ENCODE data around the gene IRGC. TPM values are rescaled to one million over a fixed set of nuclear protein-coding genes. Genes with fewer than 3 reads are reported as not detected.

IRGC gene, protein sequence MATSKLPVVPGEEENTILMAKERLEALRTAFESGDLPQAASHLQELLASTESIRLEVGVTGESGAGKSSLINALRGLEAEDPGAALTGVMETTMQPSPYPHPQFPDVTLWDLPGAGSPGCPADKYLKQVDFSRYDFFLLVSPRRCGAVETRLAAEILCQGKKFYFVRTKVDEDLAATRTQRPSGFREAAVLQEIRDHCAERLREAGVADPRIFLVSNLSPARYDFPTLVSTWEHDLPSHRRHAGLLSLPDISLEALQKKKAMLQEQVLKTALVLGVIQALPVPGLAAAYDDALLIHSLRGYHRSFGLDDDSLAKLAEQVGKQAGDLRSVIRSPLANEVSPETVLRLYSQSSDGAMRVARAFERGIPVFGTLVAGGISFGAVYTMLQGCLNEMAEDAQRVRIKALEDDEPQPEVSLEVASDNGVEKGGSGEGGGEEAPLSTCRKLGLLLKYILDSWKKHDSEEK
- polyA plus RNA-seq (2011; rRNA removed) = not detected in 2 replicates
- not detected in 2 replicates for polyA minus RNA-seq (2011; rRNA and poly(A)+ RNA removed)

DNA sequence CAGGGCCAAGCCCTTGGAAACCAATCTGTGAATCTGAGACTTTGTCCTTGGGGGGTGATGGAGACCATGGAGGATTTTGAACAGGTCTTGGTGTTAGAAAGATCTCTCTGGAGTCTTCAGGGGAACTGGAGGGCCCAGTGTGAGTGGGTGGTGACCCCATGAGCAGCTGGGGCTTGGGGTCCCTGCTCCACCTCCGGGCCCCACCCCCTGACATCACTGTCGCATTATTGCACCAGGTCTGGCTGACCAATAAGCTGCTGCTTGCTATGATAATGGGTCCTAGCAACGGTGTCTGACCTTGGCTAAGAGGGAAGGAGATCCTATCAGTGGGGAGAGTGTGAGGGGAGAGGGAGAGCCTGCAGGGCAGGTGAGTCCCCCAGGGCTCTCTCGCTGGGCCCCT lies at the start of gene IRGC:
TSS of gene IRGC (plus strand) at position 301 of the 400 bp plus-strand sequence. CDS start 2,483 bp downstream, outside the sequence.
- DNase-seq (ENCODE audit: low read depth) = no peak
- Histone ChIP-seq H3K27me3 (ENCODE audit: control insufficient read depth, insufficient read depth, low read length) (0 out of 2 replicates have a peak, but pooled peaks cover 3% of the 10 kb centered on the region), H3K4me3 (ENCODE audit: low read depth, low read length) (no peak within 1 kb of the TSS), H3K36me3 (ENCODE audit: control insufficient read depth, insufficient read depth, low read length) (no peaks in the 10 kb centered on the region)
- TF ChIP-seq CTCF (IDR thresholded peaks at IDR 0.05; ENCODE audit: insufficient read depth, low read depth, low read length) = no peak
- ChIA-PET CTCF (no interaction called here), POLR2A (interaction anchor here (0.6 kb wide), 1 partner anchor 39 kb away, joined by 5 read pairs; no protein-coding TSS in a partner anchor)

GRCh38 chr19:43667126-43667875 lies 48.6 kb upstream of the IRGC start:
- Histone ChIP-seq H3K4me3 (ENCODE audit: low read depth, low read length) (peak overlapping the region; percentile 39), H3K36me3 (ENCODE audit: control insufficient read depth, insufficient read depth, low read length) (peaks cover 21% of the 10 kb centered on the region), H3K27me3 (ENCODE audit: control insufficient read depth, insufficient read depth, low read length) (no peaks in the 10 kb centered on the region)
- no peak for DNase-seq (ENCODE audit: low read depth)
- ChIA-PET POLR2A (no interaction called here), CTCF (interaction anchor here (0.6 kb wide), 1 partner anchor 16 kb away, joined by 3 read pairs; no protein-coding TSS in a partner anchor)
- no peak for TF ChIP-seq CTCF (IDR thresholded peaks at IDR 0.05; ENCODE audit: insufficient read depth, low read depth, low read length)

GRCh38 chr19:43667876-43668405 lies 47.9 kb upstream of the IRGC start:
- DNase-seq (ENCODE audit: low read depth) = no peak
- Histone ChIP-seq H3K36me3 (ENCODE audit: control insufficient read depth, insufficient read depth, low read length) (peaks cover 20% of the 10 kb centered on the region), H3K4me3 (ENCODE audit: low read depth, low read length) (peak overlapping the region; percentile 39), H3K27me3 (ENCODE audit: control insufficient read depth, insufficient read depth, low read length) (no peaks in the 10 kb centered on the region)
- TF ChIP-seq CTCF (IDR thresholded peaks at IDR 0.05; ENCODE audit: insufficient read depth, low read depth, low read length) = no peak
- POLR2A ChIA-PET = interaction anchor here (0.6 to 1.1 kb wide), 5 partner anchors 9 to 126 kb away, joined by 3 to 6 read pairs (median 4); no protein-coding TSS in a partner anchor
- CTCF ChIA-PET = interaction anchor here (0.8 to 1.3 kb wide), 4 partner anchors 32 to 142 kb away, joined by 3 to 4 read pairs (median 3); no protein-coding TSS in a partner anchor

- ChIA-PET CTCF (interaction anchor here (0.7 to 1.3 kb wide), 7 partner anchors 21 to 141 kb away, joined by 3 to 5 read pairs (median 3); no protein-coding TSS in a partner anchor), POLR2A (interaction anchor here (0.5 to 1.1 kb wide), 9 partner anchors 9 to 1208 kb away, joined by 3 to 6 read pairs (median 4); partner anchors contain the start of gene ZNF404)
- no peak for TF ChIP-seq CTCF (IDR thresholded peaks at IDR 0.05; ENCODE audit: insufficient read depth, low read depth, low read length)
- Histone ChIP-seq H3K27me3 (ENCODE audit: control insufficient read depth, insufficient read depth, low read length) (no peaks in the 10 kb centered on the region), H3K4me3 (ENCODE audit: low read depth, low read length) (peak overlapping the region; percentile 86), H3K36me3 (ENCODE audit: control insufficient read depth, insufficient read depth, low read length) (peaks cover 18% of the 10 kb centered on the region)
- peak; percentile 97 for DNase-seq (ENCODE audit: low read depth)
Observed at GRCh38 chr19:43668406-43669109, 47.3 kb upstream of the IRGC start.
